Measurements from ENCODE around the gene IL17RC. TPM values are rescaled to one million over a fixed set of nuclear protein-coding genes. Genes with fewer than 3 reads are reported as not detected.

IL17RC gene
- total RNA-seq, 1 experiment from 2014 or later: 6.8 TPM

GRCh38 chr3:9935966-9936510 is 19.1 kb downstream of the IL17RC start:
- no peak overlapping the region for H2AFZ ChIP-seq (ENCODE audit: low read length)
- H3K56ac ChIP-seq (ENCODE audit: insufficient read length, low read depth, low read length): no peak overlapping the region
- Mint-ChIP-seq H3K27me3 (ENCODE audit: low read depth) (peaks cover 5% of the 10 kb centered on the region), H3K4me3 (no peak overlapping the region), H3K4me1 (peaks cover 10 to 14% of the 10 kb centered on the region in 2 experiments), H3K36me3 (ENCODE audit: insufficient read depth in 1 of 3, low read depth in 3 of 3) (peaks cover 4 to 34% (median 18%) of the 10 kb centered on the region in 3 experiments), H3K27ac (no peak overlapping the region), H3K9me3 (no peaks in the 10 kb centered on the region; a peak in 3 of 5 replicates)
- peaks cover 7% of the 10 kb centered on the region for H3K23me2 ChIP-seq (ENCODE audit: insufficient read length, low read depth, low read length, poor library complexity, severe bottlenecking)
- H4K20me1 ChIP-seq (ENCODE audit: control insufficient read depth, insufficient read depth, insufficient read length): no peaks in the 10 kb centered on the region
- H3K4ac ChIP-seq (ENCODE audit: low read depth, low read length): no peak overlapping the region
- H3K23ac ChIP-seq (ENCODE audit: insufficient read length, low read depth, low read length): no peak overlapping the region
- no peak overlapping the region for H4K5ac ChIP-seq (ENCODE audit: insufficient read length, low read depth, low read length)
- H2BK20ac ChIP-seq (ENCODE audit: low read depth, low read length, poor library complexity, severe bottlenecking): no peak overlapping the region
- H3K4me1 ChIP-seq (ENCODE audit: insufficient read depth, low read length): no peaks in the 10 kb centered on the region; the same call in 1 of the 2 replicates
- H3K79me1 ChIP-seq (ENCODE audit: insufficient read depth, low read depth, low read length, poor library complexity, severe bottlenecking): no peaks in the 10 kb centered on the region
- H4K8ac ChIP-seq (replicated peaks; ENCODE audit: insufficient read length, low read depth, low read length): no peak overlapping the region
- H2BK15ac ChIP-seq (ENCODE audit: low read depth, low read length): no peak overlapping the region
- no peak overlapping the region for H2BK5ac ChIP-seq (ENCODE audit: insufficient read length, low read length)
- no peak overlapping the region for H3T11ph ChIP-seq (ENCODE audit: low read length)
- H2BK120ac ChIP-seq (ENCODE audit: low read depth, low read length, poor library complexity, severe bottlenecking): no peak overlapping the region
- no peaks in the 10 kb centered on the region for H3K79me2 ChIP-seq (ENCODE audit: insufficient read depth, low read length)
- DNase-seq: no peak
- H3K4me2 ChIP-seq (ENCODE audit: insufficient read depth, insufficient read length, low read length): no peak overlapping the region
- no peak overlapping the region for H3K18ac ChIP-seq (ENCODE audit: insufficient read length, low read depth, low read length)
- no peak overlapping the region for H2AK5ac ChIP-seq (ENCODE audit: insufficient read length, low read length)
- H3K9ac ChIP-seq (ENCODE audit: extremely low read depth, insufficient read length, low read length): no peak overlapping the region
- no peak overlapping the region for H2BK12ac ChIP-seq (ENCODE audit: insufficient read length, low read depth, low read length)
- no peak overlapping the region for H3K14ac ChIP-seq (ENCODE audit: insufficient read depth, low read length)
- H3K27me3 ChIP-seq (ENCODE audit: insufficient read depth, low read length): no peaks in the 10 kb centered on the region
- WGBS (ENCODE audit: extremely low coverage, insufficient read length, low lambda C conversion rate): no CpG with 5 or more reads among the region's 5 CpGs
- H3K9me3 ChIP-seq (ENCODE audit: control insufficient read depth, low read depth, low read length): no peaks in the 10 kb centered on the region
- no peak overlapping the region for H4K91ac ChIP-seq (ENCODE audit: insufficient read length, low read depth, low read length)
- no peak for TF ChIP-seq CTCF (conservative IDR thresholded peaks at IDR 0.05)
- H3K27ac ChIP-seq (ENCODE audit: insufficient read length, low read depth, low read length): no peak overlapping the region

All from H9 (cell line).